NOMO-1 (cell line): ENCODE results near the gene COL8A1.
"Not testable (repeated sequence)": the region's sequence is repeated elsewhere in the genome, so short reads cannot be mapped to it uniquely, and the experiment has no call there.

Experiments
- DNase-seq, 2 experiments: peaks; one replicate each; lab custom pipeline; 2025; ENCODE audit not compliant: unreplicated experiment in 2 of 2; lab: John Stamatoyannopoulos, UW

Gene COL8A1

GRCh38 chr3:99702953-99703943 is 64.9 kb downstream of the COL8A1 start:
- DNase-seq, result no peak

GRCh38 chr3:99704417-99704816 is 66.0 kb downstream of the COL8A1 start:
- no peak for DNase-seq

GRCh38 chr3:99706410-99706809 is 68.0 kb downstream of the COL8A1 start:
- no peak for DNase-seq

GRCh38 chr3:99708207-99708745 is 69.9 kb downstream of the COL8A1 start:
- no peak for DNase-seq

- DNase-seq, result no peak
These were observed 71.3 kb downstream of the COL8A1 start for GRCh38 chr3:99709686-99710085.

GRCh38 chr3:99710094-99710493 is 71.7 kb downstream of the COL8A1 start:
- no peak for DNase-seq

- DNase-seq, result no peak
These were observed 73.0 kb downstream of the COL8A1 start for GRCh38 chr3:99711351-99711750.

GRCh38 chr3:99712291-99712954 is 74.0 kb downstream of the COL8A1 start:
- DNase-seq, result no peak

- DNase-seq, result no peak
These were observed 75.0 kb downstream of the COL8A1 start for GRCh38 chr3:99713440-99713839.

- no peak for DNase-seq
These were observed 75.8 kb downstream of the COL8A1 start for GRCh38 chr3:99714146-99714545.

- DNase-seq, result no peak
These were observed 76.2 kb downstream of the COL8A1 start for GRCh38 chr3:99714575-99714974.

GRCh38 chr3:99716463-99716995 is 78.1 kb downstream of the COL8A1 start:
- DNase-seq, result no peak

- DNase-seq, result no peak
These were observed 82.7 kb downstream of the COL8A1 start for GRCh38 chr3:99720985-99721632.

GRCh38 chr3:99721633-99722007 is 83.2 kb downstream of the COL8A1 start:
- no peak for DNase-seq

GRCh38 chr3:99724276-99724675 is 85.9 kb downstream of the COL8A1 start:
- DNase-seq, result no peak

GRCh38 chr3:99730870-99731269 is 92.5 kb downstream of the COL8A1 start:
- no peak for DNase-seq

GRCh38 chr3:99731499-99731898 is 93.1 kb downstream of the COL8A1 start:
- no peak for DNase-seq

GRCh38 chr3:99740371-99740770 is 102.0 kb downstream of the COL8A1 start:
- not testable (repeated sequence) for DNase-seq

- DNase-seq, result no peak
These were observed 103.2 kb downstream of the COL8A1 start for GRCh38 chr3:99741588-99741987.

GRCh38 chr3:99747915-99748314 is 109.5 kb downstream of the COL8A1 start:
- DNase-seq, result no peak

GRCh38 chr3:99751649-99752048 is 113.3 kb downstream of the COL8A1 start:
- no peak for DNase-seq
